ENCODE results near the gene HECTD3.

Gene HECTD3

GRCh38 chr1:45012639-45013278 is 1.6 kb upstream of the HECTD3 start:
- Histone ChIP-seq H2BK120ac (ENCODE audit: low read depth, low read length) (no peak overlapping the region), H3K79me1 (ENCODE audit: low read length) (peaks cover 16% of the 10 kb centered on the region), H2BK5ac (ENCODE audit: low read length) (peak overlapping the region; percentile 69), H3K4ac (ENCODE audit: low read depth, low read length) (peak overlapping the region; percentile 75), H3K36me3 (ENCODE audit: control insufficient read depth, insufficient read depth, low read length) (peaks cover 3% of the 10 kb centered on the region), H3K4me3 (ENCODE audit: low read length) (peak overlapping the region; percentile 70), H4K5ac (ENCODE audit: low read length) (no peak overlapping the region), H4K8ac (ENCODE audit: low read depth, low read length) (no peak overlapping the region), H3K9ac (ENCODE audit: low read length) (peak overlapping the region; percentile 82), H3K23ac (ENCODE audit: low read length) (no peak overlapping the region), H3K27ac (ENCODE audit: low read depth, low read length) (peak overlapping the region; percentile 81), H3K4me2 (ENCODE audit: low read length) (peak overlapping the region; percentile 88), H3K4me1 (ENCODE audit: control insufficient read depth, low read depth, low read length) (peaks cover 7% of the 10 kb centered on the region), H3K56ac (ENCODE audit: low read length) (peak overlapping the region; percentile 87), H3K79me2 (ENCODE audit: control insufficient read depth, insufficient read depth, low read length) (peaks cover 8% of the 10 kb centered on the region), H3K27me3 (ENCODE audit: insufficient read depth, low read length, poor library complexity) (no peaks in the 10 kb centered on the region), H2BK15ac (replicated peaks; ENCODE audit: low read depth) (no peak overlapping the region), H3K18ac (ENCODE audit: low read length) (peak overlapping the region; percentile 31), H2AK5ac (ENCODE audit: low read length) (no peak overlapping the region)
- no CpG with 5 or more reads among the region's 21 CpGs for WGBS (ENCODE audit: extremely low coverage, insufficient coverage, low lambda C conversion rate)
- DNase-seq = peak; percentile 94

- no peak within 1 kb of the TSS for H2BK15ac ChIP-seq (replicated peaks; ENCODE audit: low read depth)
- H2AK5ac ChIP-seq (ENCODE audit: low read length) = no peak within 1 kb of the TSS
- peak within 1 kb of the TSS; percentile 31 for H3K18ac ChIP-seq (ENCODE audit: low read length)
- H3K4ac ChIP-seq (ENCODE audit: low read depth, low read length) = peak within 1 kb of the TSS; percentile 75
- peaks cover 16% of the 10 kb centered on the region for H3K79me1 ChIP-seq (ENCODE audit: low read length)
- peak within 1 kb of the TSS; percentile 69 for H2BK5ac ChIP-seq (ENCODE audit: low read length)
- peaks cover 7% of the 10 kb centered on the region for H3K4me1 ChIP-seq (ENCODE audit: control insufficient read depth, low read depth, low read length)
- H3K36me3 ChIP-seq (ENCODE audit: control insufficient read depth, insufficient read depth, low read length) = peaks cover 3% of the 10 kb centered on the region
- H3K27ac ChIP-seq (ENCODE audit: low read depth, low read length) = peak within 1 kb of the TSS; percentile 81
- peak within 1 kb of the TSS; percentile 87 for H3K56ac ChIP-seq (ENCODE audit: low read length)
- no peak within 1 kb of the TSS for H4K8ac ChIP-seq (ENCODE audit: low read depth, low read length)
- H3K27me3 ChIP-seq (ENCODE audit: insufficient read depth, low read length, poor library complexity) = no peaks in the 10 kb centered on the region
- peak within 1 kb of the TSS; percentile 82 for H3K9ac ChIP-seq (ENCODE audit: low read length)
- no CpG with 5 or more reads among the region's 21 CpGs for WGBS (ENCODE audit: extremely low coverage, insufficient coverage, low lambda C conversion rate)
- H2BK120ac ChIP-seq (ENCODE audit: low read depth, low read length) = no peak within 1 kb of the TSS
- peak; percentile 99 for DNase-seq
- peaks cover 8% of the 10 kb centered on the region for H3K79me2 ChIP-seq (ENCODE audit: control insufficient read depth, insufficient read depth, low read length)
- peak within 1 kb of the TSS; percentile 88 for H3K4me2 ChIP-seq (ENCODE audit: low read length)
- H3K23ac ChIP-seq (ENCODE audit: low read length) = no peak within 1 kb of the TSS
- H4K5ac ChIP-seq (ENCODE audit: low read length) = no peak within 1 kb of the TSS
- H3K4me3 ChIP-seq (ENCODE audit: low read length) = peak within 1 kb of the TSS; percentile 80
These were observed 914 bp upstream of the HECTD3 start, which contains the start of gene UROD for GRCh38 chr1:45011837-45012638. Gene UROD (plus strand): TSS chr1:45012254. CDS start chr1:45012266, 12 bp downstream.

- H3K56ac ChIP-seq (ENCODE audit: low read length) = peak overlapping the region; percentile 87
- H2BK5ac ChIP-seq (ENCODE audit: low read length) = no peak overlapping the region
- no peak overlapping the region for H2AK5ac ChIP-seq (ENCODE audit: low read length)
- peaks cover 3% of the 10 kb centered on the region for H3K36me3 ChIP-seq (ENCODE audit: control insufficient read depth, insufficient read depth, low read length)
- peaks cover 15% of the 10 kb centered on the region for H3K79me1 ChIP-seq (ENCODE audit: low read length)
- no peak overlapping the region for H2BK15ac ChIP-seq (replicated peaks; ENCODE audit: low read depth)
- no peak overlapping the region for H3K18ac ChIP-seq (ENCODE audit: low read length)
- WGBS (ENCODE audit: extremely low coverage, insufficient coverage, low lambda C conversion rate) = no CpG with 5 or more reads among the region's 41 CpGs
- no peak overlapping the region for H2BK120ac ChIP-seq (ENCODE audit: low read depth, low read length)
- no peaks in the 10 kb centered on the region for H3K27me3 ChIP-seq (ENCODE audit: insufficient read depth, low read length, poor library complexity)
- H3K23ac ChIP-seq (ENCODE audit: low read length) = no peak overlapping the region
- H3K9ac ChIP-seq (ENCODE audit: low read length) = peak overlapping the region; percentile 75
- peaks cover 8% of the 10 kb centered on the region for H3K79me2 ChIP-seq (ENCODE audit: control insufficient read depth, insufficient read depth, low read length)
- peak; percentile 26 for DNase-seq
- H3K4me3 ChIP-seq (ENCODE audit: low read length) = peak overlapping the region; percentile 80
- H4K8ac ChIP-seq (ENCODE audit: low read depth, low read length) = no peak overlapping the region
- peak overlapping the region; percentile 71 for H3K4me2 ChIP-seq (ENCODE audit: low read length)
- H3K27ac ChIP-seq (ENCODE audit: low read depth, low read length) = no peak overlapping the region
- no peak overlapping the region for H4K5ac ChIP-seq (ENCODE audit: low read length)
- no peak overlapping the region for H3K4ac ChIP-seq (ENCODE audit: low read depth, low read length)
- H3K4me1 ChIP-seq (ENCODE audit: control insufficient read depth, low read depth, low read length) = peaks cover 7% of the 10 kb centered on the region
These were observed 919 bp downstream of the HECTD3 start for GRCh38 chr1:45009956-45010854.

GRCh38 chr1:45009296-45009865 is 1.7 kb downstream of the HECTD3 start:
- no peak overlapping the region for H2AK5ac ChIP-seq (ENCODE audit: low read length)
- no peak overlapping the region for H3K4me3 ChIP-seq (ENCODE audit: low read length)
- H3K4me1 ChIP-seq (ENCODE audit: control insufficient read depth, low read depth, low read length) = peaks cover 7% of the 10 kb centered on the region
- H3K23ac ChIP-seq (ENCODE audit: low read length) = no peak overlapping the region
- H3K27me3 ChIP-seq (ENCODE audit: insufficient read depth, low read length, poor library complexity) = no peaks in the 10 kb centered on the region
- no peak overlapping the region for H3K56ac ChIP-seq (ENCODE audit: low read length)
- no peak for DNase-seq
- H2BK5ac ChIP-seq (ENCODE audit: low read length) = no peak overlapping the region
- no peak overlapping the region for H4K8ac ChIP-seq (ENCODE audit: low read depth, low read length)
- H2BK120ac ChIP-seq (ENCODE audit: low read depth, low read length) = no peak overlapping the region
- H3K79me2 ChIP-seq (ENCODE audit: control insufficient read depth, insufficient read depth, low read length) = peaks cover 8% of the 10 kb centered on the region
- H3K9ac ChIP-seq (ENCODE audit: low read length) = no peak overlapping the region
- no peak overlapping the region for H3K18ac ChIP-seq (ENCODE audit: low read length)
- H3K79me1 ChIP-seq (ENCODE audit: low read length) = peaks cover 11% of the 10 kb centered on the region
- no peak overlapping the region for H3K27ac ChIP-seq (ENCODE audit: low read depth, low read length)
- no peak overlapping the region for H3K4me2 ChIP-seq (ENCODE audit: low read length)
- no peak overlapping the region for H4K5ac ChIP-seq (ENCODE audit: low read length)
- no peak overlapping the region for H2BK15ac ChIP-seq (replicated peaks; ENCODE audit: low read depth)
- no peak overlapping the region for H3K4ac ChIP-seq (ENCODE audit: low read depth, low read length)
- no peaks in the 10 kb centered on the region for H3K36me3 ChIP-seq (ENCODE audit: control insufficient read depth, insufficient read depth, low read length)
- WGBS (ENCODE audit: extremely low coverage, insufficient coverage, low lambda C conversion rate) = no CpG with 5 or more reads among the region's 11 CpGs

GRCh38 chr1:45008516-45008915 is 2.6 kb downstream of the HECTD3 start:
- Histone ChIP-seq H3K27me3 (ENCODE audit: insufficient read depth, low read length, poor library complexity) (no peaks in the 10 kb centered on the region), H2BK120ac (ENCODE audit: low read depth, low read length) (no peak overlapping the region), H2AK5ac (ENCODE audit: low read length) (no peak overlapping the region), H4K5ac (ENCODE audit: low read length) (no peak overlapping the region), H3K36me3 (ENCODE audit: control insufficient read depth, insufficient read depth, low read length) (peaks cover 5% of the 10 kb centered on the region), H3K79me2 (ENCODE audit: control insufficient read depth, insufficient read depth, low read length) (peaks cover 5% of the 10 kb centered on the region), H3K23ac (ENCODE audit: low read length) (no peak overlapping the region), H2BK5ac (ENCODE audit: low read length) (no peak overlapping the region), H3K9ac (ENCODE audit: low read length) (no peak overlapping the region), H3K4me3 (ENCODE audit: low read length) (no peak overlapping the region), H3K27ac (ENCODE audit: low read depth, low read length) (no peak overlapping the region), H3K18ac (ENCODE audit: low read length) (no peak overlapping the region), H3K56ac (ENCODE audit: low read length) (no peak overlapping the region), H2BK15ac (replicated peaks; ENCODE audit: low read depth) (no peak overlapping the region), H4K8ac (ENCODE audit: low read depth, low read length) (no peak overlapping the region), H3K4ac (ENCODE audit: low read depth, low read length) (no peak overlapping the region), H3K4me2 (ENCODE audit: low read length) (no peak overlapping the region), H3K79me1 (ENCODE audit: low read length) (peaks cover 7% of the 10 kb centered on the region), H3K4me1 (ENCODE audit: control insufficient read depth, low read depth, low read length) (peaks cover 6% of the 10 kb centered on the region)
- no CpG with 5 or more reads among the region's 12 CpGs for WGBS (ENCODE audit: extremely low coverage, insufficient coverage, low lambda C conversion rate)
- DNase-seq = no peak

All from mesendoderm (in vitro differentiated cells).